HG03280 (cell line): ENCODE data around the gene BRD7.

ENCODE experiments used
- ATAC-seq: cut with Tn5 transposase; IDR thresholded peaks from one replicate; pipeline ENCODE4 v1.9.1; 2021; ENCODE audit warnings: mild to moderate bottlenecking, moderate library complexity; ENCODE audit not compliant: unreplicated experiment

BRD7 gene

DNA sequence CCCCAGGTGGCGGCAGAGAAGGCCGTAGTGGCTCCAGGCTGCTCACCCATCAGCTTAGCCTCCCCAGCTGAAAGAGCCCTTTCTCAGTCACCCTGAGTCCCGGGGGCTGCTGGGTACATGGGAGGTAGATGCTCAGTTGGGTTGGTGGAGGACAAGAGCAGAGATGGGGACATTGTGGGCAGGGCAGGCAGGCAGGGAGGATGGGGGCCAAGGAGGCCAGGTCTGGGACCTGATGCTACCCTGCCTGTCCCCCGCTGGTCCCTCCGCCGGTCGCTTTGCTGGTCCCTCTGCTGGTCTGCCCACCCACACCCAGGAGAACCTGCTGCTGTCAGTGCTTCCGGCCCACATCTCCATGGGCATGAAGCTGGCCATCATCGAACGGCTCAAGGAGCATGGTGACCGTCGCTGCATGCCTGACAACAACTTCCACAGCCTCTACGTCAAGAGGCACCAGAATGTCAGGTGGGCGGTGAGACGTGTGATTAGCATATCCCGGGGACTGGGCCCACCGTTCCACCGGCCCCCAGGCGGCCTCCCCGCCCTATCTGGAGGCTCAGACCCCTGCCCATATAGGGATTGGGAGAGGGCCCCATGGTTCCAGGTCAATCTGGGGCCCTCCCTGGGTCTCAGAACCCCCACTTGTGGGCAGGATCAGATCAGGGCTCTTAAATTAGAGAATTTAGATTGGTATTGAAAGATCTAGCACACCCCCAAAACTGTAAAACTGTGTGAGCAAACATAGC, 75.6 kb downstream of the BRD7 start:
- ATAC-seq = no peak

DNA sequence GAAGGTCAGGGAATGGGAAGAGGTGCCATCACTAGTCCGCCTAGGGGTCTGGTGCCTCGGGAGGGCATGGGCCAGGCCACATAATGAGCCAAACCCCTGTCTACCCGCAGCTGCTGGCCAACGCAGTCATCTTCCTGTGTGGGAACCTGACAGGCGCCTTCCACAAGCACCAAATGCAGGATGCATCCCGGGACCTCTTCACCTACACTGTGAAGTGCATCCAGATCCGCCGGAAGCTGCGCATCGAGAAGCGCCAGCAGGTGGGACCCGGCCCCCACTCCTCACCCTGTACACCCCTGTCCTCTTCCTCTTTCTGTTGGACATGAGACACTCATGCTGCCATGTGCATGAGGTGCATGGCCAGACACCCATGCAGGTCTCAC, 76.2 kb downstream of the BRD7 start:
- no peak for ATAC-seq

DNA sequence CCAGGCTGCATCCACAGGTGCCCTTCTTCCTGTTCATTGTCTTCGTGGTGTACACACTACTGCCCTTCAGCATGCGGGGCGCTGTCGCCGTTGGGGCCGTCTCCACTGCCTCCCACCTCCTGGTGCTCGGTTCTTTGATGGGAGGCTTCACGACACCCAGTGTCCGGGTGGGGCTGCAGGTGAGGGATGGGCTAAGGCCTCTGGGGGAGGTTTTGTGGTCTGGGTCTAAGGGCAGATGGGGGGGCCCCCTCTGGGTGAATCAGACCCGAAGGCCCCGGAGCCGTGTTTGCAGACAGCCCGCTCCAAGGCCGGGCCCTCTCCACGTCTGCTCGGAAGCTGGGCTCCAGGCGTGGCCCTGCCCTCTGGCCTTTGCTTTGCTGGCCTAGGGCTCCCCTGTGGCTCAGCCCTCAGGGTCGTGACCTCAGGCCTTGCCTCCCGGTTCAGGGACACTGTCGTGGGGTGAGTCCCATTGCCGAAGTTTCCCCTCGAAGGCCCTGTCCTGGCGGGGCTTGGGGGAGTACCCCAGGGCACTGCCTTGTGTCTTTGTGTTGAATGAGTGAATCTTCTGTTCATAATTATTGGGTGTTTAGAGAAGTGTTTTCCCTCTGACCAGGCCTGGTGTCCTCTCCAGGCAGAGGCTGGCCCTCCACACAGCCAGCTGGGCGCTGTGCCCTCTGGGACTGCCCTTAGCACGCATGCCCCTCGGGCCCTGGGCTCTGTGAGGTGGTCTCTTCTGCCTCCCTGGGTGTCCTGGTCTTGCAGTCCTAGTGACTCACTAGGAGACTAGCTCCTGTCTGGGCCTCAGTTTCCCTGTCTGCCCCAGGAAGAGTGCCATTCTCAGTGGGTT, 76.8 kb downstream of the BRD7 start:
- ATAC-seq = no peak

DNA sequence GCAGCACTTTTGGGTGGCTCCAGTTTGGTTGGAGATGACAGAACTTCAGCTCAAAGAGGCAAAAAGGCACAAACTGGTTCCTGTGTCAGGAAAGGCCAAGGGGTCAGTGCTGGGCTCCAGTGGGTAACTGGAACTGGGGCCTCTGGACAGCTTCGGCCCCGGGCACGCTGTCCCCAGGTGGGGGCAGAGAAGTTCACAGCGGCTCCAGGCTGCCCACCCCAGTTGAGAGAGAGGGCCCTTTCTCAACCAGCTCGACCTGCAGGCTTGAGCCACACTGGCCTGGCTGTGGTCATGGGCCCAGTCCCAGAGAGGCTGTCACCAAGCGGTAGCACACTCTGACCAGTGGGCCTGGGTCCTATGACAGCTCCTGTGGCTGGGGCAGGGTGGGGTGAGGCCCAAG, 77.9 kb downstream of the BRD7 start:
- ATAC-seq = no peak

DNA sequence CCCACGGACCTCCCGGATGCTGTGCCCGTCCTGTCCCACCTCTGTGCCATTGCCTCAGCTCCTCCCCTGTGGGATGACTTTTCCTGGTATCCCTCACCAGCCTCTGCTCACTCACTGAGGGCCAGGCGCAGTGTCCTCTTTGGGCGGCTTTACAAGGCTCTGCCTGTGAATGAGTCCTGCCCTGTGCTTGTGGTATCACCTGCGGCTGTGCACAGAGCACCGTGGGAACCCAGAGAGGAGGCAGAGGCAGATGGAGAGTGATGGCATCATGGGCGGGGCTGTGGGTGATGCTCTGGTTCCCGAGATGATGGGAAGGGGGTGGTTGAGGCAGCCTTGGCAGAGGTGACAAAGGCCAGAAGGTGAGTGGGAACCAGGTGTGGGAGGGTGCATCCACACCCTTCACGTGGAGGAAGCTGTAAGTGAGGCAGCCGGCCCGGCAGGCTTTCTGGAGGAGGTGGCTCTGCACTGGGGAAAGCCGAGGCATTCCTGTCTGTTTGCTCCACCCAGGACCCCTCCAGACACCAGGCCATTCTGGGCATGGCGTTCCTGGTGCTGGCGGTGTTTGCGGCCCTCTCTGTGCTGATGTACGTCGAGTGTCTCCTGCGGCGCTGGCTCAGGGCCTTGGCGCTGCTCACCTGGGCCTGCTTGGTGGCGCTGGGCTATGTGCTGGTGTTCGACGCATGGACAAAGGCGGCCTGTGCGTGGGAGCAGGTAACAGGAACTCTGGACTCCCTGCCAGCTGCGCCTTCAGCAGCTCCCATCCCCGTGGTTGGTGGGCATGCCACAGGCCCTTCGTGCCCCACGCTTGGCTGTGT, 78.6 kb downstream of the BRD7 start:
- no peak for ATAC-seq

DNA sequence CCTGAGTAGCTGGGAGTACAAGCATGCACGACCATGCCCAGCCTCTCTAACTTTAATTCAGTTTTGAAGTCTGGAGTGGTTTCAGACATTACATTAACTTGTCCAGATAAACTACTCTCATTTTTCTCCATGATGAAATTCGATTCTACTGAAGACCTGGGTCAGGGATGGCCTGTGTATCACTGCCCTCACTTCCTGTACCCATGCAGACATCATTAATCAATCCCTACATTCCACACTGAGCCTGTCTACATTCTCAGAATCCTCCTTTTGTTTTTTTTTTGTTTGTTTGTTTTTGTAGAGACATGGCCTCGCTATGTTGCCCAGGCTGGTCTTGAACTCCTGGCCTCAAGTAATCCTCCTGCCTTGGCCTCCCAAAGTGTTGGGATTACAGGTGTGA, 79.9 kb downstream of the BRD7 start:
- ATAC-seq = no peak

DNA sequence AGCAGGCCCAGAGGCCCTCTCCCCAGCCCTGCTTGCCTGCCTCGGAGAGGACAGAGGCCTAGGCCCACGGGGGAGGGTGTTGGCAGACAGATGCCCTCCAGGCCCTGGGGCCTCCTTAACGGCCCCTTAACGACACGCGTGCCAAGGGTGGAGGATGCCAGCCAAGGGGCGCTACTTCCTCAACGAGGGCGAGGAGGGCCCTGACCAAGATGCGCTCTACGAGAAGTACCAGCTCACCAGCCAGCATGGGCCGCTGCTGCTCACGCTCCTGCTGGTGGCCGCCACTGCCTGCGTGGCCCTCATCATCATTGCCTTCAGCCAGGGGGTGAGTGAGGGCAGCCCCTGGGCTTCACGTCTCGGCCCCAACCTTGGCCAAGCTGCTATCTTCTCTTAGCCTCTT, 80.8 kb downstream of the BRD7 start:
- ATAC-seq = no peak

DNA sequence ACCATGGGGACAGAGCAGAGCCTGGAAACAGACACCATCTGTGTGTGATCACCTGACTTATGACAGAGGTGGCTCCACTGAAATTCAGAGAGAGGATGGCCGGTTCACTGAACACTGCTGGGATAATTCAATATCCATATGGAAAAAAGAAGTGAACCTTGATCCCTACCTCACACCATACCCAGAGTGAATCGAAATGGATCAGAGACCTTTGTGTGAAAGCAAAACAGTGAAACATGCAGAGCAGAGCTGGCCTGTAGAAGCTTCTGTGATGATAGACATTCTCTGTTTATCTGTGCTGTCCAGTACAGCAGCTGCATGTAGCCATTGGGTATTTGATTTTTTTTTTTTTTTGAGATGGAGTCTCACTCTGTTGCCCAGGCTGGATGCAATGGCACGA, 82.1 kb downstream of the BRD7 start:
- no peak for ATAC-seq

DNA sequence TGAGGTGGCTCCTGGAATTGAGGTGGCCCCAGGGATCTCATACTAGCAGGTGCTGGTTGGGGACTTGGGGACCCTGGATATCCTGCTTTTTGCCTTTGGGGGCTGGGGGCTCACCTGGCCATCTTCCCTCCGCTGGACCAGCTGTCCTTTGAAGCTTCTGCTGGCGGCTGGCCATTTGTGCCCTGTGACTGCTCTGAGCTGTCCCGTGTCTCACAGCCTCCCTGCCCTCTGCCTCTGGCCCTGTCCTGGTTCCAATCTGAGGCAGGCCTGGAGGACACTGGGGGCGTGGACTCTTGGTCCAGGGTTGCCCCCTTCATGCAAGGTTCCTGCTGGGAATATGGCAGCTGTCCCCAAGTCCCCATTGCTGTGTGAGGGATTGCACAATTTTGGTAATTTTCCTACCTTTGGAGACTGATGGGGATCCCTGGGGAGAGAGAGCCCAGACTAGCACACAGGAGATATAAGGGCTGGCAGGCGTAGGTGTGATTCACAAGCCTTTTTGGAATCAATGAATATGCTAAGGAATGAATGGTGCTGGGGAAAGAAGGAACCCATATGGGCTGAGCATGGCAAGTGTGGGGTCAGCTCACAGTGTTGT, 83.3 kb downstream of the BRD7 start:
- no peak for ATAC-seq

DNA sequence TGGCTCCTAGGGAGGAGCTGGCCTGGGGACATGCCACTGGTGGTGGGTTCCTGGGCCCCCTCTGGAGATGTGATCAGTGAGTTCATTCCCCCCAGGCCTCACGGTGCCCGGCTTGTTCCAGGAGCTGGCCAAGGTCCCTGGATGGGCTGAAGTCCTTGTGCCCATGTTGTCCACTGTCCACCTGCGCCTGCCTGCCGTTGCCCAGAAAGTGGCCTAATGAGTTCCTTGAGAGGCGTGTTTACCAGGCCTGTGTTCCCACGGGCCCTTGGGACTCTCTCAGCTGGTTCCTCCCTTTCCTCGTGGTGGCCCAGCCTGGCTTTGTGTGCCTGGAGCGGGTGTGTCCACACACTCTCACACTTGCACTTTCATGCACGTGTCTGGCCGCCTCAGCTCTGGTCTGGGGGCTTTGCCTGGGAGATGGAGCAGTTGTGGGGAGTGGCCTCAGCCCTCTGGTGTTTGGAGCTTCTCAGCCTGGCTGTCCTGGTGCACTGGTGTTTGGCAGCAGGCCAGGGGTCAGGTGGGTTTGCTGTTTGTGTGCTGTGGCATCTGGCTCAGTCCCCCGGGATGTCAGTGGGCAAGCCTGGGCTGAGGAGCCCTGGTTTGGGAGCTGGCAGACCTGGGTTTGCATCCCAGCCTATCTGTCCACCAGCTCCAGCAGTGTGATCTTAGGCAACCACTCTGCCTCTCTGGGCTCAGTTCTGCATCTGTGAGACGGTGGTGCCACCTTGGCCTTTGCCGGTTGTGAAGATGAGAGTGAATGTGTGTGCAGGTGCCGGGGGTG, 84.5 kb downstream of the BRD7 start:
- no peak for ATAC-seq

DNA sequence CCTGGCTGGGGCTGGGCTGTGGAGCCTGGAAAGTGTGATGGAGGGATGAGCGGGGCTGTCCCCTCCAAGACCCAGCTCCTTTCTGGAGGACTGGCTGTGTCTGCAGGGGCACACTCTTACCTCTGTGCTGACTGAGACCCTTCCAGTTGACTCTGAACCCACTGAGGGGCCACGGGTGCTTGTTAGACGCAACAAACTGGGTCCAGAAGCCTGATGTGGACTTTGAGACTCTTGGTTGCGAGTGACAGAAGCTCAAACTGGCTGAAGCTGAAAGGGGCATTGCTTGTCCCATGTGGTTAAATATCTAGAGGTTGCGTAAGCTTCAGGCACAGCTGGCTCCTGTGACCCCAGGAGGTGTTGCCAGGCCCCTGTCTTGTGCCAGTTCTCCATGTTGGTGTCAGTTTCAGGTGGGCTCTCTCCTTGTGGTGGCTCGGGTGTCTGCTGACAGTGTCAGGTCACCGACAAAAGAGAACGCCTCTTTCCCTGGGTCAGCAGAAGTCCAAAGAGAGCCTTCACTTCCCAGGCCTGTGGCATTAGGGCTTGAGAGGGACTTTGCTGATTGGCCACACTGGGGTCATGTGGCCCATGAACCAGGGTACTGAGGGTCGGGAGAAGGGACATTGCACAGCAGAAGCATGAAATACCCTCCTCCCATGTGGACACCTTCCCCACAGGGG, 85.7 kb downstream of the BRD7 start:
- no peak for ATAC-seq

DNA sequence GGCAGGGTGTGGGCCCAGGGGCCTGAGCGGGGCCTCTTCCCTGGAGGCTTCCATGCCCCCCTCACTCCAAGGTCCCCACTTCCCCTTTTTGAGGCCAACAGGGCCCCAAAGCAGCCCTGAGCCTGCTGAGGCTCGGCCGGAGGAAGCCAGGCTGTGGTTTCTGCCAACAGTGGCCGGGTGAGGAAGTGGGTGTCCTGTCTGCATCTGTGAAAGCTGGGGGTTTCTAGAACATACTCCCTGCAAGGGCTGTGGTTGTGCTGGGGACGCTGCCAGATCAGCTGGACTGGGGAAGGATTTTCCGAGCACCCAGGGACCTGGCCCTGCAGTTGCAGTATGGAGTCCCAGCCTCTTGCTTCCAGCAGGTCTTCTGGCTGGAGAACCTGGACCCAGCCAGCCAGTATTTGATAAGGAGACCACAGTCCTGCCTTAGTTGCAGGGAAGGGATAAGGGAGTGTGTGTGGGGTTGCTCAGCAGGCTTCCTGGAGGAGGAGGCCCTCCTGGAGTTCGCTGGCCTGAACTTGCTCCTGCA, 86.7 kb downstream of the BRD7 start:
- peak; percentile 90 for ATAC-seq

DNA sequence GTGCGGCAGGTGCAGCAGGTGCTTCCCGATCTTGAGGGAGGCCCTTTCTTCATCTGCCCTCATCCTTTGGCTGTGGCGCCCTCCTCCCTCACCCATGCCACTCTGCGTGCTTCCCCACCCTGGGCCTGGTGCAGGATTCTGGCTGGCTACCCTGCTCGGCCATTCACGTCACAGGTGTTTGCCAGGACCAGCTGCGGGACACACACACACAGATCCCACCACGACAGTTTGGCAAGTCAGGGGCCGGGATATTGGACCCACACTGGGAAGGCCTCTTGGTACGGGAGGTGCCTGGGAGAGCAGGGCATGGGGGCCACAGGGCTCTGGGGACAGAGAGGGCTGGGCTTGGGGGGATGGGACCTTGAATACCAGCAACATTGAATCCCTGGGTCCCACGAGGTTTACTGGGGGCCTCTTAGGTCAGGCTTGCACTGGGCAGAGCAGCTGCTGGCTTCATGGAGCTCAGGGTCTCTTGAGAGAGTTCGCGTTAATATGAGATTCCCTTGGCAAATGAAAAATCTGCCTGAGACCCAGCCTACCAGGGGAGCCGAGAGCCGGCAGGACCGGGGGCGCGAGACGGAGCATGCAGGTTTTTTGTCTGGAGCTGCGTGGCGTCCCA, 87.3 kb downstream of the BRD7 start:
- ATAC-seq = no peak

DNA sequence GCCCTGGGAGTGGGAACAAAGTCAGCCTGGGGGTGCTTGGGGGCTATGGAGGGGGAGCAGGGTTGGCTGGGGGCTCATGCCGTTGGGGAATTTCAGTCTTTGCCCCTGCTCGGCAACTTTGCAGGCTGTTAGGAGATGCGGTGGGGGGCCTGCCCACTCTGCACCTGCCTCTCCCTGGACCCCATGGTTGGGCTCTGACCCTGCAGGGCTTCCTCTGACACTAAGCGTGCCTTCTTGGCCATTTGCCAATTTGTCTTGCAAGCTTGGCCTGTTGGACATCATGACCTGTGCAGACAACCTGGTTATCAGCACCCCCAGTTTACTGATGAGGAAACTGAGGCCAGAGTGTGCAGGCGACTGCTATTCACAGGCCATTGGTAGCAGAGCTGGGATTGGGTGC, 87.9 kb downstream of the BRD7 start:
- ATAC-seq = no peak

DNA sequence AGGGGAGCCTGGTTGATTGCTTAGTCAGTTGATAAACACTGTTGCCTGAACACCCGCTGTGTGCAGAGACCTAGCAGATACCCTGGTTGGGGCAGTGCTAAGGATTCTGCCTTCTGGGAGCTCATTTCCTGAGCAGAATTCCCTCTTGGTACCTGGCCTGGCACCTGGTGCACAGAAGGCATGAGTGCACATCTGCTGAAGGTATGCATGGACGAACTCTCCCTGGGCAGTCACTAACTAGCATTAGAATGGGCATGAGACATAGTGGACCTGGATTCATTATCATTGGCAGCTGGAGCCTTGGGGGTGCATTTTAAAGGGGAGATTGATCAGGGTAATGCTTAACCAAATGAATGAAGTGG, 89.3 kb downstream of the BRD7 start:
- ATAC-seq = no peak

DNA sequence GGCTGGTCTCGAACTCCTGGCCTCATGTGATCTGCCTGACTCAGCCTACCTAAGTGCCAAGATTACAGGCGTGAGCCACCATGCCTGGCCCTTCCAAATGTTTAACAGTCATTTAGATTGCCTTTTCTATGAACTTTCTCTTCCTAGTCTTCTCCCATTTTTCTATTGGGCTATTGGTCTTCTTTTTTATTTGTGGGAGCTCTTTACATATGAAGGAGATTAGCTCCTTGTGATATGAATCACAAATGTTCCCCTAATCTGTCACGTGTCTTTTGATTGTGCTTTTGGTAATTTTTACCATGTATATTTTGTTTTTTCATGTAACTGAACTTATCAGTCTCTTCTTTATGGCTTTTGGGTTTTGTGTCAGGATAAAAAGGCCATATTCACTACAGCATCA, 90.5 kb downstream of the BRD7 start:
- ATAC-seq = no peak

DNA sequence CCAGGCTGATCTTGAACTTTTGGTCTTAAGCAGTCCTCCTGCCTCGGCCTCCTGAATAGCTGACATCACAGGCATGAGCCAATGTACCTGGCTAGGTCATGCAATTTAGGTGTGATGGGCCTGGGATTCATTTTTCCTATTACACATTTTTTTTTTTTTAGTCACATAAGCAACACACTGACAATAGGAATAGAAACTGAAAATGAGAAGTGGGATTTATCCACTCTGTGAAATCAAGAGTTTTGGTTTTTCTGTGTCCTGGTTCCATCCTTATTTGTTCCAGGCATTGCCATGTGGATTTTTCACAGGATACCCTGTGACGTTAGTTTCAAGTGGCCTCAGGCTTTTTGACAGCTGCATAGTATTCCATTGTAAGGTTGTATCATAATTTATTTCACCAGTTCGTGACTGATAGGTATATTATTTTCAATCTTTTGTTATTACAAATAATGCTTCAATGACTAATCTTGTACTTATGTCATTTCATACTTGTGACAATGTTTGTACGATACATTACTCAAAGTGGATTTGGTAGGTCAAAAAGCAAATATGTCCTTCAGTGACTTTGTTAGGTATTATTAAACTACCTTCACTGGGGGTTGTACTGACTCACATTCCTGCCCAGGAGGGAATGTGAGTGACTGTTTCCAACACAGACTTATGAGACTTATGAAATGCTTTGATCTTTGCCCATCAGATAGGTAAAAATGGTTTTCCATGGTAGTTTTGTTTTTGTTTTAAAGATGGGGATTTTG, 91.8 kb downstream of the BRD7 start:
- ATAC-seq = no peak

DNA sequence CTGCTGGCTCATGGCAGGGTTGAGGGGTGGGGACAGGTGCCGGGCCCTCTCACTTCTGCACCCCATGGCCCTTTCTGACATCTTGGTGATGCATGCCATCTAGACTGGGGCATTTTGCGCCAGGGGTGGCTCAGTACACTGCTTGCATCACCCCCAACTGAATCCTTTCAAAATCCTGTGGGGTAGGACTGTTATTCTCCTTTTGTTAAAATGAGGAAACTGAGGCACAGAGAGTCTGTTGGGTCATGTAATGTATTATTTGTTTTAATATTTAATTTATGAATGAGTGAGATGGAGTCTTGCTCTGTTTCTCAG, 92.5 kb downstream of the BRD7 start:
- ATAC-seq = no peak
